RWPE1 (cell line): ENCODE data around the gene OXSM.
A peak's percentile ranks its signal among the peaks of the same experiment; 100 is the strongest.

ENCODE experiments used
- CTCF ChIA-PET: fragments of 350-600 bp; sonication (Branson Sonifier 250); formaldehyde crosslinking; extraction: SDS; loops from one replicate; lab custom pipeline; 2021; lab: Yijun Ruan, JAX
- POLR2A ChIA-PET: fragments of 400-600 bp; formaldehyde crosslinking; extraction: SDS; loops from one replicate; lab custom pipeline; 2020; ENCODE audit warnings: antibody characterized with exemption; ENCODE audit not compliant: low non-redundant PET; lab: Yijun Ruan, JAX
- DNase-seq: peaks from one replicate; pipeline ENCODE4 v3.0.0; 2012; ENCODE audit warnings: low spot score
- H3K27ac ChIP-seq: fragments of 450-650 bp; 2 replicates; pipeline ENCODE4 v1.5.1; 2017
- TF ChIP-seq, protein P1 (sequence below): fragments of 450-650 bp; conservative IDR thresholded peaks from 2 replicates; pipeline ENCODE4 v1.5.1; 2017; ENCODE audit warnings: low read depth, mild to moderate bottlenecking

OXSM gene

DNA sequence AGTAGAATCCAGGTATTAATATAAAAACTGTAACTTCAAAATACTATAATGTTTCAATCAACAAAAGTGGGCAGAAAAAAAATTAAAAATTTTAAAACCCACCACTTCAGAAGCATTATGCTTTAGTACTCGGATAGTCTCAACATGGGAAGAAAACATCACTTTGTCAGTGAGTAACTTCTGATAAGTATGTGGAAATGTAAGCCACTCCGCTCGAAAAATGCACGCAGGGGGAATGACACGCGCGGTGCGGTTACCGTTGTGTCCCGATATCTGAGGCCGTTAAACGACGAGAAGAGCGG is 7.3 kb upstream of the OXSM start:
- TF ChIP-seq, protein P1, sequence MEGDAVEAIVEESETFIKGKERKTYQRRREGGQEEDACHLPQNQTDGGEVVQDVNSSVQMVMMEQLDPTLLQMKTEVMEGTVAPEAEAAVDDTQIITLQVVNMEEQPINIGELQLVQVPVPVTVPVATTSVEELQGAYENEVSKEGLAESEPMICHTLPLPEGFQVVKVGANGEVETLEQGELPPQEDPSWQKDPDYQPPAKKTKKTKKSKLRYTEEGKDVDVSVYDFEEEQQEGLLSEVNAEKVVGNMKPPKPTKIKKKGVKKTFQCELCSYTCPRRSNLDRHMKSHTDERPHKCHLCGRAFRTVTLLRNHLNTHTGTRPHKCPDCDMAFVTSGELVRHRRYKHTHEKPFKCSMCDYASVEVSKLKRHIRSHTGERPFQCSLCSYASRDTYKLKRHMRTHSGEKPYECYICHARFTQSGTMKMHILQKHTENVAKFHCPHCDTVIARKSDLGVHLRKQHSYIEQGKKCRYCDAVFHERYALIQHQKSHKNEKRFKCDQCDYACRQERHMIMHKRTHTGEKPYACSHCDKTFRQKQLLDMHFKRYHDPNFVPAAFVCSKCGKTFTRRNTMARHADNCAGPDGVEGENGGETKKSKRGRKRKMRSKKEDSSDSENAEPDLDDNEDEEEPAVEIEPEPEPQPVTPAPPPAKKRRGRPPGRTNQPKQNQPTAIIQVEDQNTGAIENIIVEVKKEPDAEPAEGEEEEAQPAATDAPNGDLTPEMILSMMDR: no peak
- POLR2A ChIA-PET: interaction anchor here (0.7 kb wide), 1 partner anchor 119 kb away, joined by 3 read pairs; no protein-coding TSS in a partner anchor

DNA sequence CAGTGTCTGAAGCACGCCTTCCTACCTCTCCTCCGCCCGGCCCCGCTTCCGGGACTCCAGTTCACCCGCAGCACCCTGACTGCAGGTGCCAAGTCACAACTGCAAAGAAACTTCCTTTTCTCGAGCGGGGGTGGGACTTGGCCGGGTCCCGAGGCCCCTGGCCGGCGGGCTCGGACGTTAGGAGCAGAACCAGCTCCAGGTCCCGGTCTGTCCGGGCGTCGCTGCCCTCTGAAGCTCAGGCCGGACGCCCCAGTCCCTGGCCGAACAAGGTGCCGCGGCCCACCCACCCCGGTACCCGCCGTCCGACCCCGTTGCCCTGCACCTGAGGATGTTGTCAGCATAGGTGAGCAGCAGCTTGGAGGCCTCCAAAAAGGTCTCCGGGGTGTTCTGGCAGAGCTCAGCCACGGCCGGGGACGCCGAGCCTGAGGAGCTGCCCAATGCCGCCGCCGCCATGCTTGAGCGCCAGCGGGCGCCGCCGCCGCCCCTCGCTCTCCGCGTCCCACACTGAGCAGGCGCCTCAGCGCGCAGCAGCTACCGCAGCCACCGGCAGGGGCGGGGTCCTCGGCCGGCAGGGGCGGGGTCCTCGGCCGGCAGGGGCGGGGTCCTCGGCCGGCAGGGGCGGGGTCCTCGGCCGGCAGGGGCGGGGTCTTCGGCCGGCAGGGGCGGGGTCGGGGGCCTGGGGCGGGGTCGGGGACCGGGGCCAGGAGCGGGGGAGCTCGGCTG is 6.8 kb upstream of the OXSM start, which contains the start of gene NGLY1:
Gene NGLY1, minus strand, starts transcription at position 506 of the 723 bp plus-strand sequence. Its CDS starts 53 bp downstream, at position 453.
- ChIA-PET POLR2A (interaction anchor here (0.7 kb wide), 1 partner anchor 119 kb away, joined by 3 read pairs; no protein-coding TSS in a partner anchor), CTCF (no interaction called here)
- DNase-seq: peak; percentile 63
- TF ChIP-seq, protein P1: no peak
- H3K27ac ChIP-seq: peak within 1 kb of the TSS; percentile 88

More for the DNA sequence above, 7.3 kb upstream of the OXSM start:
- no peak for DNase-seq
- CTCF ChIA-PET: no interaction called here
- H3K27ac ChIP-seq: peak overlapping the region; percentile 88

DNA sequence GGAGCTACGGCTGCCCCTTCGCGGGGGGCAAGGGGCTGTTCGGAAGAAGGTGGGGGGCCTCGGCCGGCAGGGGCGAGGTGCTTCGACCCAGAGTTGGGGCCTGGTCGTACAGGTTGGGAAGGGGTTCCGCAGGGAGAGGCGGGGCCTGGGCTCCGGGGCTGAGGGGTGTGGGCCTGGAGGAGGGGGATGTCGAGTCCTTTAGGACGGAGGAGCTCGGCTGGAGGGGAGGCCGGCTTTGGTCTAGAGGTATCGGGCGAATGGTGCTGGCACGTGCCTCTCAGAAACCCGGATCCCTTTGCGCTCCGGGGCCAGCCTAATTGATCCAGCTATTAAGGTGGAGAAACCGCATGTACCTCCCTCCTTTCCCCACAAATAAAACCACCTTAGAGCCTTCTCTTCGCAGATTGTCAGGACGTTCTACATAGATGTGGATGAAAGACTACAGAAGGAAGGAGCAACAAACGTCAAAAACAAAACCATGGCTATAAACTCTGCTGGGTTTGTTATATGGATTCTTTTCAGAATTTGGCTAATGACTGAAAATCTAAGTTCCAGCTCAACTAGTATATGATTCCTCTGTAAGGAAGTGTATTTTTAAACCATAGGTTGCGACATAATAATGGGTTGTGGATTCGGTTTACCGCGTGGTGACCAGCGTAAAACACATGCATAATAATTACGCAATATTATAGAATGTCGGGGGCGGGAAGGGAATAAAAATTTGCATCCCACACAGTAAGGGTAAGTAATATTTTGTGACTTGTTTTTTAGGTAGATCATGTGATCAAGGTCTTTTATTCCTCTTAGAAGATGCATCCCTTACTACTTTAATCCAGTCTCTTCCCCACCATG is 6.0 kb upstream of the OXSM start:
- POLR2A ChIA-PET: no interaction called here
- peak overlapping the region; percentile 88 for H3K27ac ChIP-seq
- peak; percentile 18 for DNase-seq
- TF ChIP-seq, protein P1: no peak
- CTCF ChIA-PET: no interaction called here

DNA sequence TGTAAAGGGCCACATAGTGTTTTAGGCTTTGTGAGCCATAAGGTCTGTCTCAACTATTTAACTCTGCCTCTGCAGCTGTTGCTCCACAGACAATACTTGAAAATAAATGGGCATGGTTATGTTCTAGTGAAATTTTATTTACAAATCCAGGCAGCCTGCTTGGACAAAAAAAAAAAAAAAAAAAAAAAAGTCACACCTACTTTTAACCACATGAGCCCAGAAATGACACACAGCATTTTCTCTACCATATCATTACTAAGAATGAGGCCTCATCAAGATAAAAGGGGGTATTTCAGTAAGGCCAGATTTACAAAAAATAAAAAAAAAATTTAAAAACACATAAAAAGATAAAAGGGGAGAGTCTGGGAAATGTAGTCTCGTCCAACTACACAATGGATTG is 4.9 kb upstream of the OXSM start:
- no peak overlapping the region for H3K27ac ChIP-seq
- ChIA-PET POLR2A (no interaction called here), CTCF (no interaction called here)
- TF ChIP-seq, protein P1: no peak
- no peak for DNase-seq

DNA sequence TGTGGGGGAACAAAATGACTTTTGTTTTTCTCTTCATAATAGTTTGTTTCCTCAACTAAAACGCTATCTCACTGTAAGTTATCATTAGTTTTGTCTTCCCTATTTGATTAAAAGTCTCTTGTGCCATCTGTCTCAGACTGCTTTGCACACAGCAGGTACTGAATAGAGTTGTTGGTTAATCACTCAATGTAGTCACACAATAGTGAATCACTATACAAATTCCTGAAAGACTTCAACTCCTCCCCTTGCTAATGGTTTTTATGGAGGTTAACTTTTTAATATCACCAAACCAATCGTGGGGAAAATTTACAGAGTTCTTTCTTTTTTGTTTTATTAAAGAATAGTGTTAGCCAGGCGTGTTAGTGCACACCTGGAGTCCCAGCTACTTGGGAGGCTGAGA is 4.1 kb upstream of the OXSM start:
- POLR2A ChIA-PET: no interaction called here
- TF ChIP-seq, protein P1: no peak

DNA sequence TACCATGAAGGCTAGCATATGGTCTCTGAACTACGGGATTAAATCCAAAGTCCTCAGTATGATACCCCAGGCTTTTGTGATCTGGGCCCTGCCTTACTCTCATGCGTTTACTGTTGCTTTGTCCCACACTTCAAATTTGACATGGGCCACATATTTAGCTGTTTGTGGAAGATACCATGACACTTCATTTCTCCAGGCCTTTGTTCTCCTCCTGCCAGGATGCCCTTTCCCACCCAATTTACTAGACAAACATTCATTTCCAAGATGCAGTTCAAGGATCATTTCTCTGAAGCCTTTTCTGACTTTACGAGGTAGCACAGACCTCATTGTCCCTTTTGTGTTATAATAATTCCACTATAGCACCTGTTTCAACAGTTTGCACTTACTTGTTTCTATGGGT is 2.2 kb upstream of the OXSM start:
- H3K27ac ChIP-seq: no peak overlapping the region
- TF ChIP-seq, protein P1: no peak
- POLR2A ChIA-PET: no interaction called here

More for the DNA sequence above, 4.1 kb upstream of the OXSM start:
- H3K27ac ChIP-seq: no peak overlapping the region
- DNase-seq: peak; percentile 11
- CTCF ChIA-PET: interaction anchor here (0.7 kb wide), 1 partner anchor 741 kb away, joined by 4 read pairs; no protein-coding TSS in a partner anchor

More for the DNA sequence above, 2.2 kb upstream of the OXSM start:
- no peak for DNase-seq
- CTCF ChIA-PET: no interaction called here
